ENCODE results near the gene PARVG. TPM values are rescaled to one million over a fixed set of nuclear protein-coding genes. Genes with fewer than 3 reads are reported as not detected.

PARVG gene
- polyA plus RNA-seq, 2 of the 4 experiments (the other 2 are of a cell fraction) = not detected

GRCh38 chr22:44211256-44211945 lies 30.7 kb downstream of the PARVG start:
- no peak for ATAC-seq
- ChIA-PET POLR2A (no interaction called here), CTCF (interaction anchor here (0.6 kb wide), 1 partner anchor 220 kb away, joined by 3 read pairs; no protein-coding TSS in a partner anchor)
- Histone ChIP-seq H3K4me2 (no peak overlapping the region), H3K27ac (no peak overlapping the region), H3K4me1 (no peaks in the 10 kb centered on the region), H3K9me3 (peaks cover 3% of the 10 kb centered on the region; the same call in 1 of the 3 replicates), H3K4me3 (no peak overlapping the region)
- TF ChIP-seq ATOH8 (CRISPR knock-in tag; IDR thresholded peaks at IDR 0.05; ENCODE audit: low read depth) = no peak
- no peak for TF ChIP-seq EHMT2 (IDR thresholded peaks at IDR 0.05; ENCODE audit: low read depth)
- no peak for TF ChIP-seq ELK1 (IDR thresholded peaks at IDR 0.05; ENCODE audit: low read depth, low read length)
- TF ChIP-seq E2F6 (IDR thresholded peaks at IDR 0.05; ENCODE audit: borderline replicate concordance, low read depth) = no peak
- TF ChIP-seq KDM5A (IDR thresholded peaks at IDR 0.05) = no peak
- TF ChIP-seq MAZ (IDR thresholded peaks at IDR 0.05; ENCODE audit: borderline replicate concordance, low read depth, low read length) = no peak
- TF ChIP-seq KDM1A (IDR thresholded peaks at IDR 0.05; ENCODE audit: low read depth) = no peak
- TF ChIP-seq EP300 (IDR thresholded peaks at IDR 0.05) = no peak
- no peak for TF ChIP-seq HOXB5 (CRISPR knock-in tag; IDR thresholded peaks at IDR 0.05)
- no peak for TF ChIP-seq CHD2 (IDR thresholded peaks at IDR 0.05; ENCODE audit: low read length, partially characterized antibody)
- no peak for TF ChIP-seq FOSL2 (IDR thresholded peaks at IDR 0.05)
- no peak for TF ChIP-seq FOSL2 (CRISPR knock-in tag; IDR thresholded peaks at IDR 0.05)
- TF ChIP-seq PHF8 (IDR thresholded peaks at IDR 0.05; ENCODE audit: borderline replicate concordance, low read depth) = no peak
- TF ChIP-seq HMGXB4 (CRISPR knock-in tag; IDR thresholded peaks at IDR 0.05; ENCODE audit: borderline replicate concordance) = no peak
- no peak for FAIRE-seq
- 38% methylated on average over 6 of the region's 6 CpGs for WGBS (ENCODE audit: missing lambda C conversion rate)
- DNase-seq (ENCODE audit: low read depth in 1 of 2, low spot score in 1 of 2) = no peak

- Histone ChIP-seq H3K9me3 (peaks cover 3% of the 10 kb centered on the region; the same call in 1 of the 3 replicates), H3K4me1 (no peaks in the 10 kb centered on the region), H3K27ac (no peak overlapping the region), H3K4me3 (no peak overlapping the region), H3K4me2 (no peak overlapping the region)
- DNase-seq (ENCODE audit: low read depth in 1 of 2, low spot score in 1 of 2) (no peak), ATAC-seq (no peak), FAIRE-seq (no peak)
- ChIA-PET POLR2A (no interaction called here), CTCF (interaction anchor here (0.6 kb wide), 1 partner anchor 22 kb away, joined by 4 read pairs; no protein-coding TSS in a partner anchor)
- 24% methylated on average over 12 of the region's 12 CpGs for WGBS (ENCODE audit: missing lambda C conversion rate)
- TF ChIP-seq ZC3H11A (IDR thresholded peaks at IDR 0.05) (no peak), BCL3 (IDR thresholded peaks at IDR 0.05) (no peak), SMC3 (IDR thresholded peaks at IDR 0.05) (no peak), HOXA7 (CRISPR knock-in tag; IDR thresholded peaks at IDR 0.05) (no peak), NR3C1 (IDR thresholded peaks at IDR 0.05) (no peak), TFCP2L1 (CRISPR knock-in tag; IDR thresholded peaks at IDR 0.05) (no peak)
Measured at GRCh38 chr22:44211946-44212930, 31.5 kb downstream of the PARVG start.

Measured in A549 (cell line).